Activated T-cell treated with anti-CD3 and anti-CD28 coated beads, Interleukin-2, amount 50 U/mL, for 4 hours (primary cell): ENCODE results near the gene EVA1A. TPM values are rescaled to one million over a fixed set of nuclear protein-coding genes. Genes with fewer than 3 reads are reported as not detected.

Experiments
- ATAC-seq, 2 donors: fragments of 200-7000 bp; cut with Tn5 transposase; one replicate each; pipeline ENCODE4 v1.10.0; 2021
- DNase-seq: peaks from one replicate; pipeline ENCODE4 v3.0.0-alpha.2; 2020
- H3K27me3 Mint-ChIP-seq: one replicate; pipeline ENCODE4 v1.8.0; 2021; ENCODE audit warnings: low read depth, mixed read lengths
- H3K36me3 Mint-ChIP-seq: one replicate; pipeline ENCODE4 v1.8.0; 2022; ENCODE audit warnings: mixed read lengths; ENCODE audit not compliant: insufficient read depth
- H3K4me1 Mint-ChIP-seq: one replicate; pipeline ENCODE4 v1.8.0; 2021; ENCODE audit warnings: low read depth, mixed read lengths
- H3K4me3 Mint-ChIP-seq: one replicate; pipeline ENCODE4 v1.8.0; 2021; ENCODE audit warnings: mild to moderate bottlenecking, moderate library complexity, mixed read lengths
- H3K9me3 Mint-ChIP-seq: one replicate; pipeline ENCODE4 v1.8.0; 2021; ENCODE audit warnings: mixed read lengths
- total RNA-seq, 3 donors: library from RNA; stranded (reverse); gene quantifications; one replicate each; pipeline ENCODE4 v1.2.1, GENCODE V29; 2021

The EVA1A gene
- total RNA-seq, 3 donors from 2014 or later, result 0.13 TPM; not detected in 2

GRCh38 chr2:75465317-75465984 is 95.3 kb downstream of the EVA1A start:
- Mint-ChIP-seq H3K36me3 (no peaks in the 10 kb centered on the region), H3K4me3 (no peak overlapping the region), H3K9me3 (peaks cover 3% of the 10 kb centered on the region), H3K4me1 (no peaks in the 10 kb centered on the region), H3K27me3 (peaks cover 24% of the 10 kb centered on the region)
- no peak for ATAC-seq
- no peak for DNase-seq

DNA sequence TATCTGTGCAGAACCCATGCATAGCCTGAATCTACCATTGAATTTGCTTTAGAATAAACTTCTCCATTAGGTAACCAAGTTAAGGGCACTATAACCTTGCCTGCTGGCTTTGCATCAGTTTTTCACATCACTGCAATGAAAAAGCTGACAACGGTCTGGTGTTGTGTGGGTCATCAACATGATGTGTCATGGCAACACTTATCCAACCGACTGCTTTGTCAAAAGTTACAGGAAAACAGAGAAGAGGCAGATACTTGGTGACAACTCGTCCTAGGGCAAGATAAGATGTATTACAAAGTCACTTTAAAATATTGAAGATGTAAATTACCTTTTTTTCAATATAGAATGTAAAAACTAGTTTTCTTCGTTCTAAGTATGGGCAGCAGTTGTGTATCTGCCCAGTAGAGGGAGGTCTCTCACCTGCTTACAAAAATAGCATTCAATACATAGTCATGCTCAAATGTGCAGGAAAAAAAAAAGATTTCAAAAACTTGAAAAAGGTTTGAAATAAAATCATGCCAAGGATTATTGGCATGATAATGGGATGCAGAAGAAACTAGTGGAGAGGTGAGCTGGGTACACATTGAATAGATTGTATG is 96.3 kb downstream of the EVA1A start:
- no peak for ATAC-seq
- H3K36me3 Mint-ChIP-seq, result no peaks in the 10 kb centered on the region
- peaks cover 24% of the 10 kb centered on the region for H3K27me3 Mint-ChIP-seq
- no peak for DNase-seq
- H3K4me3 Mint-ChIP-seq, result no peak overlapping the region
- H3K4me1 Mint-ChIP-seq, result no peaks in the 10 kb centered on the region
- peaks cover 4% of the 10 kb centered on the region for H3K9me3 Mint-ChIP-seq

GRCh38 chr2:75462721-75463120 is 98.0 kb downstream of the EVA1A start:
- peaks cover 4% of the 10 kb centered on the region for H3K9me3 Mint-ChIP-seq
- peaks cover 19% of the 10 kb centered on the region for H3K27me3 Mint-ChIP-seq
- ATAC-seq (no peak), DNase-seq (no peak)
- no peaks in the 10 kb centered on the region for H3K4me1 Mint-ChIP-seq
- H3K4me3 Mint-ChIP-seq, result no peak overlapping the region
- H3K36me3 Mint-ChIP-seq, result no peaks in the 10 kb centered on the region

GRCh38 chr2:75462206-75462605 is 98.5 kb downstream of the EVA1A start:
- ATAC-seq, result no peak
- Mint-ChIP-seq H3K4me1 (no peaks in the 10 kb centered on the region), H3K9me3 (peaks cover 4% of the 10 kb centered on the region), H3K36me3 (no peaks in the 10 kb centered on the region), H3K27me3 (peaks cover 16% of the 10 kb centered on the region), H3K4me3 (no peak overlapping the region)
- no peak for DNase-seq

DNA sequence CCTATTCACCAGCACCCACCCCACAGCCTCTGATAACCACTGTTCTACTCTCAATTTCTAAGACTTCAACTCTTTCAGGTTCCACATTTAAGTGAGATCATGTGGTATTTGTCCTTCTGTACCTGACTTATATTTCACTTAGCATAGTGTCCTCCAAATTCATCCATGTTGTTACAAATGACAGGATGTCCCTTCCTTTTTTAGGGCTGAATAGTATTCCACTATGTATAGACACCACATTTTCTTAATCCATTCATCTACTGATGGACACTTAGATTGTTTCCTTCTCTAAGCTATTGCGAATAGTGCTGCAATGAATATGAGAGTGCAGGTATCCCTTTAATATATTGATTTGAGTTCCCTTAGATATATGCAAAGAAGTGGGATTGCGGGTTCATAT is 100.1 kb downstream of the EVA1A start:
- H3K27me3 Mint-ChIP-seq, result peaks cover 14% of the 10 kb centered on the region
- ATAC-seq, result no peak
- H3K4me1 Mint-ChIP-seq, result no peaks in the 10 kb centered on the region
- no peaks in the 10 kb centered on the region for H3K36me3 Mint-ChIP-seq
- DNase-seq, result no peak
- H3K9me3 Mint-ChIP-seq, result peaks cover 4% of the 10 kb centered on the region
- H3K4me3 Mint-ChIP-seq, result no peak overlapping the region

- ATAC-seq, result no peak
- Mint-ChIP-seq H3K4me1 (no peaks in the 10 kb centered on the region), H3K4me3 (no peak overlapping the region)
Measured at GRCh38 chr2:75459565-75460310, 101.0 kb downstream of the EVA1A start.

GRCh38 chr2:75458201-75458600 is 102.5 kb downstream of the EVA1A start:
- DNase-seq (no peak), ATAC-seq (no peak)
- peaks cover 4% of the 10 kb centered on the region for H3K9me3 Mint-ChIP-seq
- peaks cover 5% of the 10 kb centered on the region for H3K27me3 Mint-ChIP-seq
- H3K4me1 Mint-ChIP-seq, result no peaks in the 10 kb centered on the region
- no peaks in the 10 kb centered on the region for H3K36me3 Mint-ChIP-seq
- H3K4me3 Mint-ChIP-seq, result no peak overlapping the region

More at GRCh38 chr2:75459565-75460310, 101.0 kb downstream of the EVA1A start:
- Mint-ChIP-seq H3K36me3 (no peaks in the 10 kb centered on the region), H3K27me3 (peaks cover 13% of the 10 kb centered on the region), H3K9me3 (peaks cover 4% of the 10 kb centered on the region)
- DNase-seq, result no peak

GRCh38 chr2:75456825-75457224 is 103.9 kb downstream of the EVA1A start:
- Mint-ChIP-seq H3K4me1 (no peaks in the 10 kb centered on the region), H3K36me3 (no peaks in the 10 kb centered on the region), H3K9me3 (peaks cover 4% of the 10 kb centered on the region), H3K27me3 (peaks cover 4% of the 10 kb centered on the region), H3K4me3 (no peak overlapping the region)
- ATAC-seq, result no peak
- no peak for DNase-seq

DNA sequence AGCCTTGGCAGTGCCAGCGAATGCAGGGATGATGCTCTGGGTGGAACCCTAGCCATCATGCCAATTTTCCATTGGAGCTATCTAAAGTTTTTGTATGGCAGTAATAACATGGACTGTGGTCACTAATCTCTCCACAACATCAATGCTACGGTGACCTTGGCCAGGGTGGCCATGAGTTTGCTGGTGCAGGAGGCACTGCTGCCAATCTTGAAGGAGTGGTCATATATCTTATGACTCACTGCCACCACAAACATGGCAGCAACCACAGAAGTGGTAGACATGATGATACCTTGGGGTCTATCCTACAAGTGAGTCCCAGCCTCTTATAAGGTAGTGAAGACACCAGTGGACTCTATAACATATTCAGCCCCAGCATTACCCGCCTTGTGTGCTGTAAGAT is 104.6 kb downstream of the EVA1A start:
- no peak for ATAC-seq
- no peak overlapping the region for H3K4me3 Mint-ChIP-seq
- H3K27me3 Mint-ChIP-seq, result no peaks in the 10 kb centered on the region
- no peak for DNase-seq
- no peaks in the 10 kb centered on the region for H3K4me1 Mint-ChIP-seq
- H3K9me3 Mint-ChIP-seq, result peaks cover 4% of the 10 kb centered on the region
- no peaks in the 10 kb centered on the region for H3K36me3 Mint-ChIP-seq

DNA sequence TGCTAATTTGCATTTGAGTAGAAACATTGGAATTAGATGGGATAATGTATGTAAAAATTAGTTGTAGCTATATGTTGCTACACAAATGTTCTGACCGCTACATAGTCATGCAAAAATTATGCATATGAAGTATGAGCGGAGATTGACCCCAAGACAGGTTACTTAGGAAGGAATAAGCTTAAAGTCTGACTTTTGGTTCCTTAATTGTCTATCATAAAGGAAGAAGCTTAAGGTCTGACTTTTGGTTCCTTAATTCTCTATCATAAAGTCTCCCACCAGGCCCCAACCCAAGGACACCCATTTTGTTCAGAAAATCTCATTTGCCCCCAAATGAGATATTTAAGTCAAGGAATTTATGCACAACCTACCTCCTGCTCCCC is 106.5 kb downstream of the EVA1A start:
- DNase-seq, result no peak
- no peaks in the 10 kb centered on the region for H3K9me3 Mint-ChIP-seq

DNA sequence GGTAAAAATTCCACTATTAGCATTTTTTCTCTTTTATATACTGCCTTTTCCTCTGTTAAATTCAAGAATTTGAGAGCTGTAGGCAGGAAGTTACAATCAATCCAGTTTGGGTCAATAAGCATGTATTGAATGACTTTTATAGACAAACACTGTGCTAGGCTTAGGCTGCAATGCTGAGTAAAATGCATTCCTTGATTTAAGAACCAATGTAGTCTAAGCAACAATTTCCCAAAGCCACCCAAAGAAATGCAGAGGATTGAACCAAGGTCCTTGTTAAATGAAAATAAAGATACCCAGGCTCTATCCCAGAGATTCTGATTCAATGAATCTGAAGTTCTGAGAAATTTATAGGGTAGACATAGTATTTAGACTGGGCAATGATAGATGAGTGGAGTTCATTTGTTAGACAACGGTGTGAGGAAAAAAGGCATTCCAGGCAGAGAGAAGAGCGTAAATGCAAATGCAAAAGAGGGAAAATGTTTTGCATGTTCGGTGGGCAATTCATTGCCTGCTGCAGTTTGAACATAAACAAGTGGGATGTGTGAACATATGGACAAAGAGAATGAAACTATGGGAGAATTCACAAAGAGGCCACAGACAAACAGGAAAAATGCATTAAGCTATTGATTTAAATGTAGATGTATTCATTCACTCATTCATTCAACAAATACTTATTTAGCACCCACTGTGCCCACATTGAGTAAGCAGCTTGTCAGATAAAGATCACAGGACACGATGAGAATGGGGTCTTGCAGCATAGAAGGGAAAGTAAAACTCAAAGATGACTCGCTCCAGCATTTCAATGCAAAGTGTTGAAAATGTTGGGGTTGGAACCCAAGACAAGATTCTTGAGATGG is 107.1 kb downstream of the EVA1A start:
- Mint-ChIP-seq H3K9me3 (peaks cover 2% of the 10 kb centered on the region), H3K27me3 (no peaks in the 10 kb centered on the region), H3K4me1 (no peaks in the 10 kb centered on the region), H3K36me3 (no peaks in the 10 kb centered on the region), H3K4me3 (no peak overlapping the region)
- DNase-seq (no peak), ATAC-seq (no peak)

More for the DNA sequence above, 106.5 kb downstream of the EVA1A start:
- no peak overlapping the region for H3K4me3 Mint-ChIP-seq
- no peak for ATAC-seq
- H3K4me1 Mint-ChIP-seq, result no peaks in the 10 kb centered on the region
- no peaks in the 10 kb centered on the region for H3K27me3 Mint-ChIP-seq
- H3K36me3 Mint-ChIP-seq, result no peaks in the 10 kb centered on the region

DNA sequence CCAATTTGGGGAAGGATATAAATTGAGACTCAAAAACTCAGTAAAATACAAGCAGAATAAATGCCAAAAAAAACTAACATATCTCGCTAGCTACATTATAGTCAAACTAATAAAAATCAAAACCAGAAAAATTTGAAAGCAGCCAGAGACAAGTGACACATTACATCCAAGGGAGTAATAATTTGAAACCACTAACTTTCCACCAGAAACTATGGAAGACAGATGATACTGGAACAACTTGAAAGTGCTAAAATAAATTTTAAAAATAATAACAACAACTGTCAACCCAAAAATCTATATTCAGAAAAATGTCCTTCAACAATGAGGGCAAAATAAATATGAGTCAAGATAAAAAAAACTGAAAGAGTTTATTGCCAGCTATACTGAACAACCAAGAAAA is 110.7 kb downstream of the EVA1A start:
- H3K9me3 Mint-ChIP-seq, result peaks cover 4% of the 10 kb centered on the region
- H3K27me3 Mint-ChIP-seq, result peaks cover 8% of the 10 kb centered on the region
- no peak overlapping the region for H3K4me3 Mint-ChIP-seq
- H3K36me3 Mint-ChIP-seq, result no peaks in the 10 kb centered on the region
- DNase-seq (no peak), ATAC-seq (no peak)
- no peaks in the 10 kb centered on the region for H3K4me1 Mint-ChIP-seq

GRCh38 chr2:75447176-75447575 is 113.6 kb downstream of the EVA1A start:
- ATAC-seq (no peak), DNase-seq (no peak)
- Mint-ChIP-seq H3K27me3 (peaks cover 11% of the 10 kb centered on the region), H3K9me3 (peaks cover 4% of the 10 kb centered on the region), H3K4me3 (no peak overlapping the region), H3K36me3 (no peaks in the 10 kb centered on the region), H3K4me1 (no peaks in the 10 kb centered on the region)
